ENCODE data around the gene MB.

The MB gene

DNA sequence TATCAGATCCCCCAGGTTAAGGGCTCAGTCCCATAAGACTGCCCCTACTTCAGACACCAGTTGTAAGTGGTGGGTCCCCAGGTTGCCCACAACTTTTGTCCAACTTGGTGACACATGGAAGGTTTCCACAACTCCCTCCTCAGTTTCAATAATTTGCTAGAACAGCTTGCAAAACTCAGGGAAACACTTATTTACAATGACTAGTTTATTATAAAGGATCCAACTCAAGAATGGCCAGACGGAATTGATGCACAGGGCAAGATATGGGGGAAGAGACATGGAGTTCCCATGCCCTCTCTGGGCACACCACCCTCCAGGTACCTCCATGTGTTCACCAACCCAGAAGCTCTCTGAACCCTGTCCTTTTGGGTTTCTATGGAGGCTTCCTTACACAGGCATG is 36.7 kb upstream of the MB start:
- no peaks in the 10 kb centered on the region for H3K36me3 ChIP-seq (ENCODE audit: control insufficient read depth in 2 of 2, insufficient read depth in 1 of 2, low read length in 2 of 2)

DNA sequence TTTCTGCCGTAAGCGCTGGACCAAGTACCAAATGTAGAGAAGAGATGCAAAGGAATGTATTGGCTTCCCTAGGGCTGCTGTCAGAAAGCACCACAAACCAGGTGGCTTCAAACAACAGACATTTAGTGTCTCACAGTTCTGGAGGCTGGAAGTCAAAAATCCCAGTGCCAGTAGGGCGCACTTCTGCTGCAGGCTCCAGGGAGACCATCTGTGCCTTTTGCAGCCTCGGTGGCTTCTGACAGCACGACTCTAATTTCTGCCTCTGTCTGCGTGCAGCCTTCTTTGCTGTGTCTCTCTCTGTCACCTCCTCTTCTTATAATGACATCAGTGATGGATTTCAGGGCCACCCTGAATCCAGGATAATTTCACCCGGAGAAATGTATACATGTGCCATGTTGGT is 34.0 kb upstream of the MB start:
- ChIA-PET CTCF (interaction anchor here (1.1 kb wide), 1 partner anchor 20 kb away, joined by 4 read pairs; no protein-coding TSS in a partner anchor), POLR2A (no interaction called here)
- H3K4me1 ChIP-seq (ENCODE audit: control insufficient read depth, insufficient read depth, low read length): no peaks in the 10 kb centered on the region
- no peak overlapping the region for H3K27ac ChIP-seq (ENCODE audit: extremely low read depth, low read depth, low read length)
- no peak for TF ChIP-seq ZNF792 (tag by site-specific recombination; IDR thresholded peaks at IDR 0.05)
- no peak for TF ChIP-seq ZNF169 (tag by site-specific recombination; IDR thresholded peaks at IDR 0.05)
- TF ChIP-seq ZNF548 (tag by site-specific recombination; IDR thresholded peaks at IDR 0.05): peak; percentile 97
- TF ChIP-seq ZNF677 (tag by site-specific recombination; IDR thresholded peaks at IDR 0.05): no peak
- no peak overlapping the region for H3K4me3 ChIP-seq (ENCODE audit: low read depth, low read length)
- H3K9me3 ChIP-seq (ENCODE audit: control insufficient read depth, insufficient read depth, low read depth, low read length): no peaks in the 10 kb centered on the region
- H3K36me3 ChIP-seq (ENCODE audit: control insufficient read depth in 2 of 2, insufficient read depth in 1 of 2, low read length in 2 of 2): no peaks in the 10 kb centered on the region

More for the DNA sequence above, 36.7 kb upstream of the MB start:
- ChIA-PET CTCF (no interaction called here), POLR2A (no interaction called here)
- Histone ChIP-seq H3K4me1 (ENCODE audit: control insufficient read depth, insufficient read depth, low read length) (peaks cover 11% of the 10 kb centered on the region), H3K9me3 (ENCODE audit: control insufficient read depth, insufficient read depth, low read depth, low read length) (no peaks in the 10 kb centered on the region), H3K27ac (ENCODE audit: extremely low read depth, low read depth, low read length) (no peak overlapping the region), H3K4me3 (ENCODE audit: low read depth, low read length) (no peak overlapping the region)
- TF ChIP-seq MZF1 (tag by site-specific recombination; IDR thresholded peaks at IDR 0.05; ENCODE audit: borderline replicate concordance) (no peak), ZNF2 (tag by site-specific recombination; IDR thresholded peaks at IDR 0.05) (no peak), SCRT2 (tag by site-specific recombination; IDR thresholded peaks at IDR 0.05) (no peak), PRDM1 (tag by site-specific recombination; IDR thresholded peaks at IDR 0.05) (no peak), ZNF391 (tag by site-specific recombination; IDR thresholded peaks at IDR 0.05; ENCODE audit: borderline replicate concordance, low read depth) (no peak), REPIN1 (tag by site-specific recombination; IDR thresholded peaks at IDR 0.05; ENCODE audit: low read depth) (no peak), ZNF747 (tag by site-specific recombination; IDR thresholded peaks at IDR 0.05) (no peak), ZNF37A (tag by site-specific recombination; IDR thresholded peaks at IDR 0.05) (no peak), ZNF416 (tag by site-specific recombination; IDR thresholded peaks at IDR 0.05) (no peak), ZNF335 (tag by site-specific recombination; conservative IDR thresholded peaks at IDR 0.05) (no peak), HOXD13 (CRISPR knock-in tag; IDR thresholded peaks at IDR 0.05; ENCODE audit: borderline replicate concordance) (no peak)
- TF ChIP-seq, protein P1, sequence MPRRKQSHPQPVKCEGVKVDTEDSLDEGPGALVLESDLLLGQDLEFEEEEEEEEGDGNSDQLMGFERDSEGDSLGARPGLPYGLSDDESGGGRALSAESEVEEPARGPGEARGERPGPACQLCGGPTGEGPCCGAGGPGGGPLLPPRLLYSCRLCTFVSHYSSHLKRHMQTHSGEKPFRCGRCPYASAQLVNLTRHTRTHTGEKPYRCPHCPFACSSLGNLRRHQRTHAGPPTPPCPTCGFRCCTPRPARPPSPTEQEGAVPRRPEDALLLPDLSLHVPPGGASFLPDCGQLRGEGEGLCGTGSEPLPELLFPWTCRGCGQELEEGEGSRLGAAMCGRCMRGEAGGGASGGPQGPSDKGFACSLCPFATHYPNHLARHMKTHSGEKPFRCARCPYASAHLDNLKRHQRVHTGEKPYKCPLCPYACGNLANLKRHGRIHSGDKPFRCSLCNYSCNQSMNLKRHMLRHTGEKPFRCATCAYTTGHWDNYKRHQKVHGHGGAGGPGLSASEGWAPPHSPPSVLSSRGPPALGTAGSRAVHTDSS (tag by site-specific recombination; IDR thresholded peaks at IDR 0.05): no peak
- TF ChIP-seq, protein P2, sequence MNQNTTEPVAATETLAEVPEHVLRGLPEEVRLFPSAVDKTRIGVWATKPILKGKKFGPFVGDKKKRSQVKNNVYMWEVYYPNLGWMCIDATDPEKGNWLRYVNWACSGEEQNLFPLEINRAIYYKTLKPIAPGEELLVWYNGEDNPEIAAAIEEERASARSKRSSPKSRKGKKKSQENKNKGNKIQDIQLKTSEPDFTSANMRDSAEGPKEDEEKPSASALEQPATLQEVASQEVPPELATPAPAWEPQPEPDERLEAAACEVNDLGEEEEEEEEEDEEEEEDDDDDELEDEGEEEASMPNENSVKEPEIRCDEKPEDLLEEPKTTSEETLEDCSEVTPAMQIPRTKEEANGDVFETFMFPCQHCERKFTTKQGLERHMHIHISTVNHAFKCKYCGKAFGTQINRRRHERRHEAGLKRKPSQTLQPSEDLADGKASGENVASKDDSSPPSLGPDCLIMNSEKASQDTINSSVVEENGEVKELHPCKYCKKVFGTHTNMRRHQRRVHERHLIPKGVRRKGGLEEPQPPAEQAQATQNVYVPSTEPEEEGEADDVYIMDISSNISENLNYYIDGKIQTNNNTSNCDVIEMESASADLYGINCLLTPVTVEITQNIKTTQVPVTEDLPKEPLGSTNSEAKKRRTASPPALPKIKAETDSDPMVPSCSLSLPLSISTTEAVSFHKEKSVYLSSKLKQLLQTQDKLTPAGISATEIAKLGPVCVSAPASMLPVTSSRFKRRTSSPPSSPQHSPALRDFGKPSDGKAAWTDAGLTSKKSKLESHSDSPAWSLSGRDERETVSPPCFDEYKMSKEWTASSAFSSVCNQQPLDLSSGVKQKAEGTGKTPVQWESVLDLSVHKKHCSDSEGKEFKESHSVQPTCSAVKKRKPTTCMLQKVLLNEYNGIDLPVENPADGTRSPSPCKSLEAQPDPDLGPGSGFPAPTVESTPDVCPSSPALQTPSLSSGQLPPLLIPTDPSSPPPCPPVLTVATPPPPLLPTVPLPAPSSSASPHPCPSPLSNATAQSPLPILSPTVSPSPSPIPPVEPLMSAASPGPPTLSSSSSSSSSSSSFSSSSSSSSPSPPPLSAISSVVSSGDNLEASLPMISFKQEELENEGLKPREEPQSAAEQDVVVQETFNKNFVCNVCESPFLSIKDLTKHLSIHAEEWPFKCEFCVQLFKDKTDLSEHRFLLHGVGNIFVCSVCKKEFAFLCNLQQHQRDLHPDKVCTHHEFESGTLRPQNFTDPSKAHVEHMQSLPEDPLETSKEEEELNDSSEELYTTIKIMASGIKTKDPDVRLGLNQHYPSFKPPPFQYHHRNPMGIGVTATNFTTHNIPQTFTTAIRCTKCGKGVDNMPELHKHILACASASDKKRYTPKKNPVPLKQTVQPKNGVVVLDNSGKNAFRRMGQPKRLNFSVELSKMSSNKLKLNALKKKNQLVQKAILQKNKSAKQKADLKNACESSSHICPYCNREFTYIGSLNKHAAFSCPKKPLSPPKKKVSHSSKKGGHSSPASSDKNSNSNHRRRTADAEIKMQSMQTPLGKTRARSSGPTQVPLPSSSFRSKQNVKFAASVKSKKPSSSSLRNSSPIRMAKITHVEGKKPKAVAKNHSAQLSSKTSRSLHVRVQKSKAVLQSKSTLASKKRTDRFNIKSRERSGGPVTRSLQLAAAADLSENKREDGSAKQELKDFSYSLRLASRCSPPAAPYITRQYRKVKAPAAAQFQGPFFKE (tag by site-specific recombination; IDR thresholded peaks at IDR 0.05; ENCODE audit: borderline replicate concordance): no peak

Measured in HEK293 (cell line).